ENCODE measurements around the gene MCOLN1. TPM values are rescaled to one million over a fixed set of nuclear protein-coding genes. Genes with fewer than 3 reads are reported as not detected.

MCOLN1 gene
- total and polyA plus RNA-seq, 9 donors: 3.9 to 16.7 (median 14.2) TPM

DNA sequence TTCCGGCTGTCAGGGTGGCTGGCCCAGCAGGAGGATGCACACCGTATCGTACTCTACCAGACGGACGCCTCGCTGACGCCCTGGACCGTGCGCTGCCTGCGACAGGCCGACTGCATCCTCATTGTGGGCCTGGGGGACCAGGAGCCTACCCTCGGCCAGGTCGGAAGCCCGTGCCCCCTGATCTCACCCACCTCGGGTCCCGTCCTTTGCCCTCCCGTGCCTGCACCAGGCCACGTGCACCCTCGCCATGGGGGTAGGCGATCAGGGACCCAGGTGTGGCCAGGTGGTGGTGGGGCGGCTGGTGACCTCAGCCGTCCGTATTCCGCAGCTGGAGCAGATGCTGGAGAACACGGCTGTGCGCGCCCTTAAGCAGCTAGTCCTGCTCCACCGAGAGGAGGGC lies 32.1 kb downstream of the MCOLN1 start:
- WGBS (ENCODE audit: insufficient coverage): 80% methylated on average over 28 of the region's 28 CpGs
- H3K27ac ChIP-seq (ENCODE audit: low read length): no peak overlapping the region
- DNase-seq: no peak
- H3K9me3 ChIP-seq (replicated peaks; ENCODE audit: control insufficient read depth, low read depth, low read length): no peaks in the 10 kb centered on the region
- peaks cover 59% of the 10 kb centered on the region for H3K36me3 ChIP-seq (ENCODE audit: control insufficient read depth, insufficient read depth, low read length)
- no peaks in the 10 kb centered on the region for H3K27me3 ChIP-seq (ENCODE audit: control insufficient read depth, insufficient read depth, low read length)
- no peak overlapping the region for H3K4me3 ChIP-seq (ENCODE audit: low read length)
- peaks cover 8% of the 10 kb centered on the region for H3K4me1 ChIP-seq (ENCODE audit: control insufficient read depth, insufficient read depth, low read length)

DNA sequence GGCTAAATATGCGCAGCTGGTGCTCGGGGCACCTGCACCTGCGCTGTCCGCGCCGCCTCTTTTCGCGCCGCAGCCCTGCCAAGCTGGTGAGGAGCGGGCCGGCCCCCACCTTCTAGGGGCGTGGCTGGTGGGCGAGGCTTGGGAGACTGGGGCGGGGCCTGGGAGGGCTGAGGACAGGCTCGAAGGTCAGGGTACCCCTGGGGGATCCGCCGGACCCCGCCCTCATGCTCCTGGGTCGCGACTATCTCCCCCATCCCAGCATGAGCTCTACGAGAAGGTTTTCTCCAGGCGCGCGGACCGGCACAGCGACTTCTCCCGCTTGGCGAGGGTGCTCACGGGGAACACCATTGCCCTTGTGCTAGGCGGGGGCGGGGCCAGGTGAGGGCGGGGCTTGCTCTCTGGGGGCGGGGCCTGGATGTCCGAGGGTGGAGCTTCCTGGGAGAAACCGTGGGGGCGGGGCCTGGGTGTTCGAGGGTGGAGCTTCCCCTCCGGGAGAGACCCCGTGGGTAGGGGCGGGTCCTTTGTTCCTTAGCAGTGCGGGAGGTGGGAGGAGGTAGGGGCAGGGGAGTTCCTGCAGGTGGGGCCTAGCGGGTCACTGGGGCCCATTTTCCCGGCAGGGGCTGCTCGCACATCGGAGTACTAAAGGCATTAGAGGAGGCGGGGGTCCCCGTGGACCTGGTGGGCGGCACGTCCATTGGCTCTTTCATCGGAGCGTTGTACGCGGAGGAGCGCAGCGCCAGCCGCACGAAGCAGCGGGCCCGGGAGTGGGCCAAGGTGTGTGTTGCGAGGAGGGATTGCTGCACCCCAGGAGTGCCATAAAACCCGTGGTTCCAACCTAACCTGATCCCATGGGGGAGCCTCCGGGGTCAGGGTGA lies 32.8 kb downstream of the MCOLN1 start:
- DNase-seq: no peak
- 64% methylated on average over 36 of the region's 62 CpGs for WGBS (ENCODE audit: insufficient coverage)
- Histone ChIP-seq H3K4me3 (ENCODE audit: low read length) (no peak overlapping the region), H3K9me3 (replicated peaks; ENCODE audit: control insufficient read depth, low read depth, low read length) (no peaks in the 10 kb centered on the region), H3K27ac (ENCODE audit: low read length) (no peak overlapping the region), H3K27me3 (ENCODE audit: control insufficient read depth, insufficient read depth, low read length) (no peaks in the 10 kb centered on the region), H3K36me3 (ENCODE audit: control insufficient read depth, insufficient read depth, low read length) (peaks cover 55% of the 10 kb centered on the region), H3K4me1 (ENCODE audit: control insufficient read depth, insufficient read depth, low read length) (peaks cover 8% of the 10 kb centered on the region)

DNA sequence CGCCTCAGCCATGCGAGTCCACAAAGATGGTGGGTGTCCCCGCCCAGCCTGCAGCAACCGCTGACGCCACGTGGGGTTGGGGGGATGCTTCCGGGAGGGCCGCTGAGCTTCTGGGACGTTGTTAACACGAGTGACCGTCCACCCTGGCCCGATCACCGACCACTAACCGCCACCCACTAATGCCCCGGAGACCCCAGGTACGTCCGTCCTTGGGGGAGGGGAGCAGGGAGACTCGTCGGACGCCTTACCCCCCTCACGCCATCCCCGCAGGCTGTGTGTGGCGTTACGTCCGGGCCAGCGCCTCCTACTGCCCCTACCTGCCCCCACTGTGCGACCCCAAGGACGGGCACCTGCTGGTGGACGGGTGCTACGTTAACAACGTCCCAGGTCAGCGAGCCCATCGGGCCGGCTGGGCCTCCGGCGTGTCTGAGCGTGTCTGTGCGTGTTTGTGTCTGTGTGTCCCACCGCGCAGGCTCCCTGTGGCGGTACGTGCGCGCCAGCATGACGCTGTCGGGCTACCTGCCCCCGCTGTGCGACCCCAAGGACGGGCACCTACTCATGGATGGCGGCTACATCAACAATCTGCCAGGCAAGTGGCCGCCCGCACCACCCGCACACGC lies 34.4 kb downstream of the MCOLN1 start:
- no peaks in the 10 kb centered on the region for H3K27me3 ChIP-seq (ENCODE audit: control insufficient read depth, insufficient read depth, low read length)
- DNase-seq: no peak
- H3K9me3 ChIP-seq (replicated peaks; ENCODE audit: control insufficient read depth, low read depth, low read length): no peaks in the 10 kb centered on the region
- 95% methylated on average over 53 of the region's 54 CpGs for WGBS (ENCODE audit: insufficient coverage)
- H3K4me1 ChIP-seq (ENCODE audit: control insufficient read depth, insufficient read depth, low read length): peaks cover under 1% of the 10 kb centered on the region
- peaks cover 59% of the 10 kb centered on the region for H3K36me3 ChIP-seq (ENCODE audit: control insufficient read depth, insufficient read depth, low read length)
- H3K27ac ChIP-seq (ENCODE audit: low read length): no peak overlapping the region
- H3K4me3 ChIP-seq (ENCODE audit: low read length): no peak overlapping the region

DNA sequence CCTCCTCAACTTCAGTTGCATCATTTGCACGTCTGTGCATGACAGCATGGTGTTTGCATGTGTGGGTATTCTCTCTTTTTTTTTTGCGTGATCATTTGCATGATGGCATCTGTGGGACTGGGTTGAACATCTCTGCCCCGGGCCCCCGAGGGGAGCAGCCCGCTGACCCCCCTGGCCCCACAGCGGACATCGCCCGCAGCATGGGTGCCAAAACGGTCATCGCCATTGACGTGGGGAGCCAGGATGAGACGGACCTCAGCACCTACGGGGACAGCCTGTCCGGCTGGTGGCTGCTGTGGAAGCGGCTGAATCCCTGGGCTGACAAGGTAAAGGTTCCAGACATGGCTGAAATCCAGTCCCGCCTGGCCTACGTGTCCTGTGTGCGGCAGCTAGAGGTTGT lies 36.2 kb downstream of the MCOLN1 start:
- no peaks in the 10 kb centered on the region for H3K4me1 ChIP-seq (ENCODE audit: control insufficient read depth, insufficient read depth, low read length)
- H3K36me3 ChIP-seq (ENCODE audit: control insufficient read depth, insufficient read depth, low read length): peaks cover 56% of the 10 kb centered on the region
- 89% methylated on average over 16 of the region's 18 CpGs for WGBS (ENCODE audit: insufficient coverage)
- H3K27ac ChIP-seq (ENCODE audit: low read length): no peak overlapping the region
- no peak for DNase-seq
- no peak overlapping the region for H3K4me3 ChIP-seq (ENCODE audit: low read length)
- no peaks in the 10 kb centered on the region for H3K27me3 ChIP-seq (ENCODE audit: control insufficient read depth, insufficient read depth, low read length)
- no peaks in the 10 kb centered on the region for H3K9me3 ChIP-seq (replicated peaks; ENCODE audit: control insufficient read depth, low read depth, low read length)

DNA sequence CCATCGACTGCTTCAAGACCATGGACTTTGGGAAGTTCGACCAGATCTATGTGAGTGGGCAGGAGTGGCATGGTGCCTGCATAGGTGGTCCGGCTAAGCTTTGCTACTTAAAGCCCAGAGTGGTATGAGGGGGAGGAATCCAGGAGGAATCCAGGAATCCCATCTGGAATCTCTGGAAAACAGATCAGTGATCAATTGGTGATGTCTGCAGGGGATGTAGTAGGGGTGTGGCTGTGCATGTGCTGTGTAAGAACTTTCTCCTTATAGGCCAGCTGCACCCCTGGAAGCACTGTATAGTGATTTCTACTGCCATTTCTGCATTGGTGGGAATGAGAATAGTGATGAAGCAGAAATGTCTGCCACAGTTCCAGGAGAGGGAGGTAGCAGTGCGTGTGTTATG lies 36.7 kb downstream of the MCOLN1 start:
- no peaks in the 10 kb centered on the region for H3K27me3 ChIP-seq (ENCODE audit: control insufficient read depth, insufficient read depth, low read length)
- H3K27ac ChIP-seq (ENCODE audit: low read length): no peak overlapping the region
- H3K4me3 ChIP-seq (ENCODE audit: low read length): no peak overlapping the region
- DNase-seq: no peak
- H3K4me1 ChIP-seq (ENCODE audit: control insufficient read depth, insufficient read depth, low read length): no peaks in the 10 kb centered on the region
- WGBS (ENCODE audit: insufficient coverage): 54% methylated on average over 2 of the region's 4 CpGs
- H3K9me3 ChIP-seq (replicated peaks; ENCODE audit: control insufficient read depth, low read depth, low read length): no peaks in the 10 kb centered on the region
- peaks cover 55% of the 10 kb centered on the region for H3K36me3 ChIP-seq (ENCODE audit: control insufficient read depth, insufficient read depth, low read length)

DNA sequence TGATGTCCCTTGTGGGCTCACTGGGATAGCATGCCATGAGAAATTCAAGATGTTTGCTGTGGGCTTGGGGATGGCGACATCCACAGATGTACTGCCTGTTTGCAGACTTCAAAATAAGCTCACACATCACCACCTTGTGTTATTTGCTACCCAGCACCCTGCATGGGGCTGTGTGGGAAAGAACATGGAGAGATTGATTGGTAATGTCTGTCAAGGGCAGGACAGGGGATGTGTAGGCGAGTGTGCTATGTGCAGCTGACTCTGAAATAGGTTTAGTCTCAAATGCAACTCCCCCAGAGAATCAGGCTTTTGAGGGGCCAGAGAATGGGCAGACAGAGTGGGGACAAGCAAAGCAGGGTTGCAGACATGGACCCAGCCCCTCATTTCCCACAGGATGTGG lies 37.8 kb downstream of the MCOLN1 start:
- H3K4me1 ChIP-seq (ENCODE audit: control insufficient read depth, insufficient read depth, low read length): no peaks in the 10 kb centered on the region
- H3K36me3 ChIP-seq (ENCODE audit: control insufficient read depth, insufficient read depth, low read length): peaks cover 48% of the 10 kb centered on the region
- DNase-seq: no peak
- WGBS (ENCODE audit: insufficient coverage): 63% methylated on average over 1 of the region's 2 CpGs
- H3K4me3 ChIP-seq (ENCODE audit: low read length): no peak overlapping the region
- H3K27me3 ChIP-seq (ENCODE audit: control insufficient read depth, insufficient read depth, low read length): no peaks in the 10 kb centered on the region
- no peaks in the 10 kb centered on the region for H3K9me3 ChIP-seq (replicated peaks; ENCODE audit: control insufficient read depth, low read depth, low read length)
- no peak overlapping the region for H3K27ac ChIP-seq (ENCODE audit: low read length)

- H3K4me3 ChIP-seq (ENCODE audit: low read length): no peak overlapping the region
- H3K36me3 ChIP-seq (ENCODE audit: control insufficient read depth, insufficient read depth, low read length): peaks cover 40% of the 10 kb centered on the region
- no peaks in the 10 kb centered on the region for H3K4me1 ChIP-seq (ENCODE audit: control insufficient read depth, insufficient read depth, low read length)
- 78% methylated on average over 7 of the region's 17 CpGs for WGBS (ENCODE audit: insufficient coverage)
- no peak for DNase-seq
- no peak overlapping the region for H3K27ac ChIP-seq (ENCODE audit: low read length)
- no peaks in the 10 kb centered on the region for H3K27me3 ChIP-seq (ENCODE audit: control insufficient read depth, insufficient read depth, low read length)
- H3K9me3 ChIP-seq (replicated peaks; ENCODE audit: control insufficient read depth, low read depth, low read length): no peaks in the 10 kb centered on the region
These were observed 38.9 kb downstream of the MCOLN1 start for GRCh38 chr19:7561325-7561724.

- H3K4me1 ChIP-seq (ENCODE audit: control insufficient read depth, insufficient read depth, low read length): no peaks in the 10 kb centered on the region
- no peak for DNase-seq
- H3K4me3 ChIP-seq (ENCODE audit: low read length): no peak overlapping the region
- 73% methylated on average over 7 of the region's 16 CpGs for WGBS (ENCODE audit: insufficient coverage)
- H3K9me3 ChIP-seq (replicated peaks; ENCODE audit: control insufficient read depth, low read depth, low read length): no peaks in the 10 kb centered on the region
- no peak overlapping the region for H3K27ac ChIP-seq (ENCODE audit: low read length)
- H3K36me3 ChIP-seq (ENCODE audit: control insufficient read depth, insufficient read depth, low read length): peaks cover 27% of the 10 kb centered on the region
- no peaks in the 10 kb centered on the region for H3K27me3 ChIP-seq (ENCODE audit: control insufficient read depth, insufficient read depth, low read length)
These were observed 40.4 kb downstream of the MCOLN1 start for GRCh38 chr19:7562646-7563393.

GRCh38 chr19:7564866-7565265 lies 42.4 kb downstream of the MCOLN1 start:
- WGBS (ENCODE audit: insufficient coverage): 93% methylated on average over 4 of the region's 4 CpGs
- no peak overlapping the region for H3K4me3 ChIP-seq (ENCODE audit: low read length)
- H3K36me3 ChIP-seq (ENCODE audit: control insufficient read depth, insufficient read depth, low read length): peaks cover 12% of the 10 kb centered on the region
- DNase-seq: no peak
- no peak overlapping the region for H3K27ac ChIP-seq (ENCODE audit: low read length)
- H3K9me3 ChIP-seq (replicated peaks; ENCODE audit: control insufficient read depth, low read depth, low read length): no peaks in the 10 kb centered on the region
- H3K27me3 ChIP-seq (ENCODE audit: control insufficient read depth, insufficient read depth, low read length): no peaks in the 10 kb centered on the region
- no peaks in the 10 kb centered on the region for H3K4me1 ChIP-seq (ENCODE audit: control insufficient read depth, insufficient read depth, low read length)

- Histone ChIP-seq H3K9me3 (replicated peaks; ENCODE audit: control insufficient read depth, low read depth, low read length) (no peaks in the 10 kb centered on the region), H3K27ac (ENCODE audit: low read length) (no peak overlapping the region), H3K36me3 (ENCODE audit: control insufficient read depth, insufficient read depth, low read length) (peaks cover 10% of the 10 kb centered on the region), H3K27me3 (ENCODE audit: control insufficient read depth, insufficient read depth, low read length) (no peaks in the 10 kb centered on the region), H3K4me1 (ENCODE audit: control insufficient read depth, insufficient read depth, low read length) (no peaks in the 10 kb centered on the region), H3K4me3 (ENCODE audit: low read length) (no peak overlapping the region)
- WGBS (ENCODE audit: insufficient coverage): 86% methylated on average over 2 of the region's 5 CpGs
- no peak for DNase-seq
These were observed 42.9 kb downstream of the MCOLN1 start for GRCh38 chr19:7565332-7565731.

All from muscle of leg (tissue), 11 donors.